EH (cell line): ENCODE results near the gene FNTB.

Source experiments
- DNase-seq: peaks from one replicate; pipeline ENCODE4 v3.0.0-alpha.2; 2015; ENCODE audit warnings: low read depth

FNTB gene

GRCh38 chr14:64953310-64953654, 33.4 kb upstream of the FNTB start:
- DNase-seq = no peak

GRCh38 chr14:64953661-64954060, 33.0 kb upstream of the FNTB start:
- DNase-seq = no peak

GRCh38 chr14:64954491-64955240, 32.0 kb upstream of the FNTB start:
- no peak for DNase-seq

GRCh38 chr14:64955297-64955696, 31.4 kb upstream of the FNTB start:
- DNase-seq = no peak

GRCh38 chr14:64956697-64957406, 29.8 kb upstream of the FNTB start:
- no peak for DNase-seq

- DNase-seq = no peak
These were observed 28.5 kb upstream of the FNTB start for GRCh38 chr14:64958201-64958600.

GRCh38 chr14:64958743-64959142, 28.0 kb upstream of the FNTB start:
- DNase-seq = no peak

GRCh38 chr14:64960762-64961276, 25.9 kb upstream of the FNTB start:
- no peak for DNase-seq

GRCh38 chr14:64963611-64964010, 23.1 kb upstream of the FNTB start:
- no peak for DNase-seq

GRCh38 chr14:64965356-64966000, 21.2 kb upstream of the FNTB start:
- no peak for DNase-seq

GRCh38 chr14:64966976-64967375, 19.7 kb upstream of the FNTB start:
- no peak for DNase-seq

- no peak for DNase-seq
These were observed 18.5 kb upstream of the FNTB start for GRCh38 chr14:64968167-64968566.

- no peak for DNase-seq
These were observed 18.0 kb upstream of the FNTB start for GRCh38 chr14:64968651-64969050.

GRCh38 chr14:64970041-64970440, 16.7 kb upstream of the FNTB start:
- DNase-seq = no peak

- DNase-seq = peak; percentile 57
These were observed 15.8 kb upstream of the FNTB start for GRCh38 chr14:64970776-64971477.

GRCh38 chr14:64971491-64971942, 15.2 kb upstream of the FNTB start:
- DNase-seq = no peak

- peak; percentile 52 for DNase-seq
These were observed 14.5 kb upstream of the FNTB start, which contains the start of gene RAB15 for GRCh38 chr14:64971943-64972791. RAB15 (minus strand) TSS chr14:64972336; CDS start chr14:64972076, 260 bp downstream.

- no peak for DNase-seq
These were observed 13.7 kb upstream of the FNTB start for GRCh38 chr14:64973026-64973442.

- no peak for DNase-seq
These were observed 12.9 kb upstream of the FNTB start for GRCh38 chr14:64973826-64974225.

- no peak for DNase-seq
These were observed 12.1 kb upstream of the FNTB start for GRCh38 chr14:64974563-64974962.
